NCI-H2107 treated with DMSO at 0.1 percent for 48 hours (cell line): Measurements from ENCODE around the gene SH3BP4.

Source experiments
- DNase-seq: peaks from one replicate; lab custom pipeline; 2025; ENCODE audit not compliant: unreplicated experiment; lab: John Stamatoyannopoulos, UW

SH3BP4 gene

GRCh38 chr2:234945339-234945873, 6.4 kb upstream of the SH3BP4 start:
- no peak for DNase-seq

- DNase-seq, result no peak
Observed at GRCh38 chr2:234947556-234947955, 4.3 kb upstream of the SH3BP4 start.

- peak; percentile 18 for DNase-seq
Observed at GRCh38 chr2:234949762-234950434, 1.9 kb upstream of the SH3BP4 start.

- DNase-seq, result no peak
Observed at GRCh38 chr2:234950435-234950729, 1.4 kb upstream of the SH3BP4 start.

GRCh38 chr2:234950730-234951663, 820 bp upstream of the SH3BP4 start:
- DNase-seq, result no peak

- no peak for DNase-seq
Observed at GRCh38 chr2:234952270-234953115, 676 bp downstream of the SH3BP4 start.

GRCh38 chr2:234953116-234954031, 1.6 kb downstream of the SH3BP4 start:
- DNase-seq, result no peak

GRCh38 chr2:234954551-234954992, 2.8 kb downstream of the SH3BP4 start:
- DNase-seq, result no peak

- DNase-seq, result no peak
Observed at GRCh38 chr2:234955091-234955591, 3.3 kb downstream of the SH3BP4 start.

- DNase-seq, result peak; percentile 62
Observed at GRCh38 chr2:234955971-234956509, 4.2 kb downstream of the SH3BP4 start.

GRCh38 chr2:234957834-234958135, 6.0 kb downstream of the SH3BP4 start:
- DNase-seq, result no peak

- DNase-seq, result no peak
Observed at GRCh38 chr2:234958311-234958710, 6.5 kb downstream of the SH3BP4 start.

GRCh38 chr2:234958746-234959395, 7.1 kb downstream of the SH3BP4 start:
- no peak for DNase-seq

GRCh38 chr2:234960175-234961088, 8.6 kb downstream of the SH3BP4 start:
- peak; percentile 90 for DNase-seq

GRCh38 chr2:234961784-234962183, 10.0 kb downstream of the SH3BP4 start:
- DNase-seq, result no peak

- no peak for DNase-seq
Observed at GRCh38 chr2:234963773-234964615, 12.2 kb downstream of the SH3BP4 start.
